Gastroesophageal sphincter (tissue), 4 donors: Measurements from ENCODE around the gene HLA-DRB1. TPM values are rescaled to one million over a fixed set of nuclear protein-coding genes. Genes with fewer than 3 reads are reported as not detected.

Source experiments
- ATAC-seq: fragments of 150-250 bp; one replicate; pipeline ENCODE4 v1.9.1; 2016; ENCODE audit warnings: mild to moderate bottlenecking, moderate library complexity
- H3K27ac ChIP-seq, 4 donors: fragments of 200-600 bp; sonication (generic) in 3 of 4; 1 replicate in 3 of 4; 2 replicates in 1 of 4; pipeline ENCODE4 v1.5.1; 2016 to 2019
- H3K27me3 ChIP-seq: fragments of 200-600 bp; sonication (generic); one replicate; pipeline ENCODE4 v1.5.1; 2019
- H3K36me3 ChIP-seq, 2 donors: fragments of 200-600 bp; sonication (generic); one replicate each; pipeline ENCODE4 v1.5.1; 2019; ENCODE audit warnings: control low read depth in 1 of 2
- H3K4me1 ChIP-seq, 3 donors: fragments of 200-600 bp; sonication (generic); 1 replicate in 2 of 3; 2 replicates in 1 of 3; pipeline ENCODE4 v1.5.1; 2016 to 2019; ENCODE audit warnings: control low read depth in 2 of 3
- H3K4me3 ChIP-seq, 2 donors: fragments of 200-600 bp; sonication (generic); one replicate each; pipeline ENCODE4 v1.5.1; 2019; ENCODE audit warnings: mild to moderate bottlenecking in 1 of 2, moderate library complexity in 1 of 2
- H3K9me3 ChIP-seq, 3 donors: fragments of 200-600 bp; sonication (generic); one replicate each; pipeline ENCODE4 v1.5.1; 2017 to 2019; ENCODE audit warnings: control low read depth in 2 of 3
- CTCF ChIP-seq, 4 experiments: fragments of 200-600 bp in 2 of 4; fragments of 450-650 bp in 2 of 4; sonication (generic) in 1 of 4; IDR thresholded peaks; one replicate each; pipeline ENCODE4 v1.5.1; 2017 to 2019; ENCODE audit warnings: antibody characterized with exemption in 4 of 4, mild to moderate bottlenecking in 2 of 4, moderate library complexity in 2 of 4
- EP300 ChIP-seq: sonication (generic); formaldehyde crosslinking; IDR thresholded peaks from one replicate; pipeline ENCODE4 v1.6.1; 2017; ENCODE audit warnings: antibody characterized with exemption, mild to moderate bottlenecking
- POLR2A ChIP-seq, 2 donors: fragments of 450-650 bp; IDR thresholded peaks; one replicate each; pipeline ENCODE4 v1.6.1; 2017; ENCODE audit warnings: antibody characterized with exemption in 2 of 2, mild to moderate bottlenecking in 2 of 2, moderate library complexity in 1 of 2
- POLR2AphosphoS5 ChIP-seq: sonication (generic); formaldehyde crosslinking; IDR thresholded peaks from one replicate; pipeline ENCODE4 v1.6.1; 2017; ENCODE audit warnings: antibody characterized with exemption
- WGBS, 2 donors: methylation state at CpG; one replicate each; pipeline ENCODE4 v1.1.5; 2018; ENCODE audit warnings: low coverage in 1 of 2; 5-methylcytosine and 5-hydroxymethylcytosine counted together
- total RNA-seq, 4 donors: library from RNA; depleted of rRNA; stranded (reverse); fragments of >200 nt; gene quantifications; one replicate each; pipeline ENCODE4 v1.1.0, GENCODE V29; 2016

Gene HLA-DRB1
- total RNA-seq, 4 donors from 2014 or later, result 5.8 to 80.7 (median 55.5) TPM

DNA sequence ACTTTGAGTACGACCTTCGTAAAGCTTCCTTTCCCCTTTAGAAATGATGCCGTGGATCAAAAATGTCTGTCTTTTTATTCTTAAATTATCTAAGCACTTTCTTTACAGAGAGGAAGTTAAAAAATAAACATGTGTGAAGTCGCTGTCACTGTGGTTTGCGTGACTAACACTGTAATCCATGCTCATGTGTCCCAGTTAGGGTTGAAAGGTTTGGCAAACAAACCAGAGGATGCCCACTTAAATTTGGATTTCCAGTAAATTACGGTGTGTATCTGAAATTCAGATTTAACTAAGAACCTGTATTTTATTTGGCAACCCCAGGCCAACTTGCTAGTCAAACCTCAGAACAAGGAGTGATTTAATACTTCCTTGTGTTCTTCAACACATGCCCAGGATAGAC is 21.1 kb downstream of the HLA-DRB1 start:
- no peaks in the 10 kb centered on the region for H3K36me3 ChIP-seq
- no peak for TF ChIP-seq EP300
- TF ChIP-seq CTCF (IDR thresholded peaks at IDR 0.05), result no peak
- TF ChIP-seq POLR2AphosphoS5, result no peak
- TF ChIP-seq POLR2A (IDR thresholded peaks at IDR 0.05), result no peak
- no peaks in the 10 kb centered on the region for H3K9me3 ChIP-seq
- ATAC-seq, result no peak
- H3K4me1 ChIP-seq, result no peaks in the 10 kb centered on the region
- H3K27ac ChIP-seq, result no peak overlapping the region
- no peak overlapping the region for H3K4me3 ChIP-seq
- 0% methylated on average over 2 of the region's 6 CpGs; no CpG with 5 or more reads in 1 of the 2 donors for WGBS, 2 donors
- no peaks in the 10 kb centered on the region for H3K27me3 ChIP-seq

- TF ChIP-seq POLR2A (IDR thresholded peaks at IDR 0.05) (no peak), CTCF (IDR thresholded peaks at IDR 0.05) (no peak)
- H3K27me3 ChIP-seq, result no peaks in the 10 kb centered on the region
Observed at GRCh38 chr6:32566957-32567356, 22.7 kb downstream of the HLA-DRB1 start.

DNA sequence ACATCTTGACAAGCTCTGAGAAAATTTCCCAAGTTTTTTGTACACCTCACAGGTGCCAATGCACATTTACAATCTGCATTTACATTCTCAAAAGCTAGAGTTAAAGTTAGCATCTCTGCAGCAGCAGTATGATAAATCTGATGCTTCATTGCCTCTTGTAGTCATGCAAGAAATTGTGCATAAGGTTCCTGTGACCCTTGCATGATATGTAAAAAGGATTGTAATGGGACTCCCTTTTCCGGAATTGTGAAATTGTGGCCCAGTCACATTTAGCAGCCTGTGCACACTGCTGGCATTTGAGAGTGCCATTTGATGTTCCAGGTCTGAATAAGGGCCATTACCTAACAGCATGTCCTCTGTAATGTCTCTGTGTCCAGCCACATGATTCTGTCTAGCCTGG is 24.1 kb downstream of the HLA-DRB1 start:
- WGBS, 2 donors, result no CpG with 5 or more reads among the region's 1 CpG
- Histone ChIP-seq H3K27me3 (no peaks in the 10 kb centered on the region), H3K4me3 (no peak overlapping the region), H3K4me1 (no peaks in the 10 kb centered on the region), H3K36me3 (no peaks in the 10 kb centered on the region), H3K27ac (no peak overlapping the region), H3K9me3 (no peaks in the 10 kb centered on the region)
- ATAC-seq, result no peak
- TF ChIP-seq POLR2AphosphoS5, result no peak
- no peak for TF ChIP-seq POLR2A (IDR thresholded peaks at IDR 0.05)
- TF ChIP-seq CTCF (IDR thresholded peaks at IDR 0.05), result no peak
- no peak for TF ChIP-seq EP300

More at GRCh38 chr6:32566957-32567356, 22.7 kb downstream of the HLA-DRB1 start:
- no peak overlapping the region for H3K4me3 ChIP-seq
- no peak for ATAC-seq
- H3K4me1 ChIP-seq, result no peaks in the 10 kb centered on the region
- no peaks in the 10 kb centered on the region for H3K36me3 ChIP-seq
- H3K9me3 ChIP-seq, result no peaks in the 10 kb centered on the region
- WGBS, 2 donors, result no CpG with 5 or more reads among the region's 8 CpGs
- H3K27ac ChIP-seq, result no peak overlapping the region

DNA sequence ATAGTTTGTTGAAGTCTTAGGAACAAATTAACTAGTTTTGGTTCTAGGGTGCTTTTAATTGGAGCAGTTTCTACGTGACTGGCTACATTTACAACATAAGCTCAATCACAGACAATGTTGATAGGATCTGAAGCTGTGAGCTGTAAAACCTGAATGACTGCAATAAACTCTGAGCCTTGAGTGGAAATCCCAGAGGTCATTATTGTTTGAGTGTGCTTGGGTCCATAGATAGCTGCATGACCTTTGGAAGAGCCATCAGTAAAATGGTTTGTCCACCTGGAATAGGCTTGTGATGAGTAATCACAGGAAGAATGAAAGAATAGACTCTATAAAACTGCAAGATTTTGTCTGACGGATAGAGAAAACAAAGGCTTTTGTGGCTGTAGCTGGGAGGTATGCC is 26.7 kb downstream of the HLA-DRB1 start:
- ATAC-seq, result no peak
- Histone ChIP-seq H3K27me3 (no peaks in the 10 kb centered on the region), H3K27ac (no peak overlapping the region), H3K4me3 (no peak overlapping the region), H3K36me3 (no peaks in the 10 kb centered on the region), H3K9me3 (no peaks in the 10 kb centered on the region), H3K4me1 (no peaks in the 10 kb centered on the region)
- TF ChIP-seq POLR2AphosphoS5 (no peak), POLR2A (IDR thresholded peaks at IDR 0.05) (no peak), EP300 (no peak), CTCF (IDR thresholded peaks at IDR 0.05) (no peak)
- 0% methylated on average over 1 of the region's 2 CpGs; no CpG with 5 or more reads in 1 of the 2 donors for WGBS, 2 donors

DNA sequence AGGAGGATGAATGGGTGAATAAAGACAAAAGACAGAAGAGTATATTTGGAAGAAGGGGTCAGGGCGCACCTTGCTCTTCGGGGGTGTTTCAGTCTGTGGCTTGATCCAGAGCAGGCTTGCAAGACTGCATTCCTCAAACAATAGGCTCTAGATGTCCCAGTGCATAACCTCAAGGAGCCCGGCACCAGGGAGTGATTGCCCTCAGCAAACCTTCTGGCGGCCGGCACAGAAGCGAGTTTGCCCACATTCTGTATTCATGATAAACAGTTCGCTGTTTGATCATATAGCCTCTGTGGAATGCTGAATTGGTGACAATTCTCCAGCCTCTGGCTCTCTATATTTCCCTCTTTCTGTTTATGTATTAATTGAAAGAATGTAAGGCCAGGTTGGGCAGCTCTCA is 29.9 kb downstream of the HLA-DRB1 start:
- no peak for ATAC-seq
- Histone ChIP-seq H3K27me3 (no peaks in the 10 kb centered on the region), H3K4me1 (no peaks in the 10 kb centered on the region), H3K9me3 (no peaks in the 10 kb centered on the region), H3K27ac (no peak overlapping the region), H3K36me3 (no peaks in the 10 kb centered on the region), H3K4me3 (no peak overlapping the region)
- no CpG with 5 or more reads among the region's 7 CpGs for WGBS, 2 donors
- TF ChIP-seq POLR2AphosphoS5 (no peak), CTCF (IDR thresholded peaks at IDR 0.05) (no peak), EP300 (no peak), POLR2A (IDR thresholded peaks at IDR 0.05) (no peak)
